Panc1 (cell line): ENCODE results near the gene PCGF5.
"Not testable (repeated sequence)": the region's sequence is repeated elsewhere in the genome, so short reads cannot be mapped to it uniquely, and the experiment has no call there.

ENCODE experiments used
- CTCF ChIP-seq: fragments of 450-650 bp; IDR thresholded peaks from 2 replicates; pipeline ENCODE4 v1.5.1; 2017; ENCODE audit warnings: mild to moderate bottlenecking
- POLR2AphosphoS5 ChIP-seq: IDR thresholded peaks from 2 replicates; pipeline ENCODE4 v1.6.1; 2012; ENCODE audit warnings: mild to moderate bottlenecking, low read depth, low read length, moderate library complexity
- REST ChIP-seq, 2 experiments: IDR thresholded peaks; 2 replicates each; pipeline ENCODE4 v1.6.1; 2011 to 2012; ENCODE audit warnings: low read depth in 2 of 2, control low read depth in 1 of 2, low read length in 1 of 2, mild to moderate bottlenecking in 1 of 2, moderate library complexity in 1 of 2; ENCODE audit not compliant: insufficient read depth in 1 of 2
- SIN3A ChIP-seq: IDR thresholded peaks from 2 replicates; pipeline ENCODE4 v1.6.1; 2012; ENCODE audit warnings: low read depth, mild to moderate bottlenecking, low read length, moderate library complexity, borderline replicate concordance; ENCODE audit not compliant: insufficient read depth
- TCF7L2 ChIP-seq: IDR thresholded peaks from 2 replicates; pipeline ENCODE4 v1.6.1; 2011; ENCODE audit warnings: mild to moderate bottlenecking, low read depth, low read length, inconsistent platforms

- TF ChIP-seq CTCF; REST (IDR thresholded peaks at IDR 0.05; ENCODE audit: insufficient read depth in 1 of 2, low read depth in 2 of 2, low read length in 1 of 2); POLR2AphosphoS5; SIN3A; TCF7L2: not testable (repeated sequence)
Observed at GRCh38 chr10:91302946-91303345, 82.5 kb downstream of the PCGF5 start.
